ENCODE results near the gene BTBD16.

- TF ChIP-seq CTCF (IDR thresholded peaks at IDR 0.05) (no peak), POLR2A (IDR thresholded peaks at IDR 0.05) (no peak), POLR2AphosphoS5 (IDR thresholded peaks at IDR 0.05) (no peak), EP300 (IDR thresholded peaks at IDR 0.05) (no peak)
These were observed 26.8 kb upstream of the BTBD16 start for GRCh38 chr10:122244001-122244975.

Data from sigmoid colon (tissue), 4 donors.